HG02973 (cell line): Measurements from ENCODE around the gene PEX16.
"Not testable (repeated sequence)": the region's sequence is repeated elsewhere in the genome, so short reads cannot be mapped to it uniquely, and the experiment has no call there.

ENCODE experiments used
- ATAC-seq: cut with Tn5 transposase; IDR thresholded peaks from one replicate; pipeline ENCODE4 v1.9.1; 2021; ENCODE audit warnings: moderate library complexity; ENCODE audit not compliant: unreplicated experiment

Gene PEX16

GRCh38 chr11:45918962-45919675 is 1.4 kb upstream of the PEX16 start:
- ATAC-seq = no peak

- ATAC-seq = peak; percentile 30
These were observed 759 bp upstream of the PEX16 start for GRCh38 chr11:45918331-45918941.

DNA sequence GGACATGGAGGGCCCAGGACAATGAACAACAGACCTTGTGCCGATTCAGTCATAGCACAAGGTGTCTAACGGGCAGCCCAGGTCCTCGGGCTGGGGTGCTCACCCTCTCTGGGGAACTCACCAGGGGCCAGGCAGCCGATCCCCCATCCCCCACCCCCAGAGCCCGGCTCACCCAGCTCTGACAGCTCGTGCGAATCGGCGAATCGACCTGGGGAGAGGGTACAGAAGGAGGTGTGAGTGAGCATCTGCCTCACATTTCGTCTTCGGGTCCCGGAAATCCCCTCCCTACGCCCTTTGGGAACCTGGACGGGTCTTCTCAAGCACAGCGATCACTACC is 423 bp downstream of the PEX16 start:
- ATAC-seq = peak; percentile 4

DNA sequence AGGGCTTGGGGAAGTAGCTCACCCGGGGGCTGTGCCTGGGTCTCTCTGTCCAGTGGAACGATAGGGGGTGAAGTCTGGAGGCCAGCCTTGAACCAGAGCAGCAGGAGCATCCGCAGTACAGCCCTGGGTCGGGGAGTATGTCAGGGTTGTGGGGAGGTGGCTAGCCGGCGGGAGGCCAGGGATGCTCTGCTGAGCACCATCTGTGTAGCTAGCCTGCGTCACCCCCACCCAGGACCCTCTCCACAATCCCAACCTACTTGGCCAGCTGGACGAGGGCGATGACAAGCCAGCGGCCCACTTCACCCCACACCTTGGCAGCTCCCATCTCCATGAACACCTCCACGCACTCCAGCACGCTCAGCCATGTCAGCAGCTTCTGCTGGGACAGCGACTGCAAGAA is 2.2 kb downstream of the PEX16 start:
- no peak for ATAC-seq

DNA sequence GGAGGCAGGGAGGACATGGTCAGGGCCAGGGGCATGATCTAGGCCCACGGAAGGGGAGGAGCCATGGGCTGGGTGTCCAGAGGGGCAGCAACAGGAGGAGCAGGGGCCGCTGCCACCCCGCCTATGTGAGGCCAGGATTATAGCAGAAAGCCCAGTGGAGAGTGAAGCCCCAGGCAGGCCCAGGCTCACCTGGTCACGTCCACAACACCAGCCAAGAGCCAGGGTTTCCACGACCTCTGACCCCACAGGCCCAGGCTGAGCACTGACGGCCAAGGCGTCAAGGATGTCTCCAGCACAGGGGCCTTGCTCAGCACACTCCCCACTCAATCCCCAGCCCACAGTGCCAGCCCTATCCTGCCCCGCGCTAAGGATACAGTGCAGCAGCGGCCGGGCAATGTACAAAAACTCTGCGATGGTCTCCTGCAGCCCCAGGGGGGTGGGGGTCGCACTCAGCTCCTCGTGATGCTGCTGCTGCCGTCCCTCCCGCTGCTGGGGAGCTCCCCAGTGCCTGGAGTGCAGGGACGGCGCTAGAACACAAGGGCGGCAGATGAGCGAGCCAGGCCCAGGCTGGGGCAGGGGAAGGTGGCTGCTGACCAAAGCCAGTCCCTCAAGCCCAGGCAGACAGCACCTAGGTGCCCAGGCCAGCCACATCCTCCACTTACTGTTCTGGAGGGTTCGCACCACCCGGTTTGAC is 3.6 kb downstream of the PEX16 start:
- ATAC-seq = no peak

DNA sequence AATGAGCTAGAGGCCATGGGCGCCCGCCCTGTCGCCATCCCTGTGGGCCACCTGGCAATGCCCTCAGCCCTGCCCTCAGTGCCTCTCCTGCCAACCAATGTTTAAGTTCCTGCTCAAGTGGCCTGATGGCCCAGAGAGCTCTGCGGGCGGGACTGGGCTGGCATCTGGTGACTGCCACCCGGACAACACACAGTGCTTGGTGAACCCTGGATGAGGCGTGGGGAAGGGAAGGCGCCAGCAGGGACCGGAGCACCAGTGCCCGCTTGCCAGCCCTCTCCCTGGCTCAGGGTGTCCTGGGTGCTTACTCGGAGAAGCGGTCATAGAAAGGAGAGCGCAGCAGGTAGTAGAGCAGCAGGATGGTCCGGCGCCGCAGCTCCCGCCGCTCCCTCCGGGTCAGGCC is 4.2 kb downstream of the PEX16 start:
- ATAC-seq = no peak

- no peak for ATAC-seq
These were observed 7.1 kb downstream of the PEX16 start for GRCh38 chr11:45910623-45911022.

DNA sequence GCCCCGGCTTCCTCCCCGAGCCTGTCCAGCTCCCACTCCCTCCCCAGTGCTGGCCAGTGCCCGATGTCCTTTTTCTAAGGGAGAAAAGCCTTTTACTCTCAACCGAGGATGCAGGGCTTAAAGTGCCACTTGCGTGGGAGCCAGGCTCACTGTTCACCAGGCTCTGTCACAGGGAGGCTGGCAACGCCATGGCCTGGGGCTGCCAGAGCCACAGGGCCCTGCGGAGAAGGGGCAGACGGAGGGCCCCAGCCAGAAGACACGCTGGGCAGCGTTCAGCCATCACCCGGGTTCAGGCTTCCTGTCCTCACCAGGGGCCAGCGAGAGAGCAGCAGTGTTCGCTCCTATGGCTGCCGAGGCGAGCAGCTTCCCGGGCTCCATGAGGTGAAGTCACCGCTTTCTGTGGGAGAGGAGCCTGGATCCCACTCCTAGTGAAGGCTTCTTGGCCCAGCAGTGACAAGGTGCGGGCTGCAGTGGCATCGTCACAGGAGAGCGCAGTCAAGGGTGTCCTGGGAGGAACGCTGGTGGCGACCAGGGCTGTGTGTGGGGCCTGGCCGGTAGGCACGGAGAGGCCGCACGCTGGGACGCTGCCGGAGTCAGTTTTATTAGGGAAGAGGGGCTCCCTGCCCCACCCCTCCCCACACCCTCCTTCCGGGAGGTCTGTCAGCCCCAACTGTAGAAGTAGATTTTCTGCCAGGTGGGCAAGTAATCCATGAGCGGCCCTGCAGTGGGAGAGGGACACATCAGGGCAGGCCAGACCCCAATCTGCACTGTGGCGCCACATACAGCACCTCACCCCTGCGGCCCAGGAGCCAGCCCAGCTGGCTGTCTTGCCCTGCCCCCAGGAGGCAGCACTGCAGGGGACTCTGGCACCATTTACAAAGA is 7.8 kb downstream of the PEX16 start:
- no peak for ATAC-seq

DNA sequence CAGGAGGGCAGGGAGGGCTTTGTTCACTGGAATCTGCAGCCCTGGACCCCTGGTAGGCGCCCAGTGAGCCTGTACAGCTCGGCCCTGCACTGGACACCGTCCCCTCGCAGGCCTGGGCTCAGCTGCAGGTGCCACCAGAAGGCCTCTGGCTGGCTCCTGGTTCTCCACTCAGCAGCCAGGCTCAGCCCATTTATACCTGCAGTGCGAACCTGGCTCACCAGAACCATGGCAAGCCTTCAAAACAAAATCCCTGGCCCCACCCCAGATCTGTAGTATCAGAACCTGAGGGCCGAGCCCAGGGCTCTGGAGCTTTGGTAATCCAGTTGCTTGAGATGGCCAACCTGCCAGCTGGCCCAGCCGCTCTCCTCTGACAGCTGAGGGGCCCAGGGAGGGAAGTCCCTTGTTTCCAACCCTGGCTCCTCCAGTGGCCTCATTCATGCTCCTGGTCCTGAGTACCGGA is 9.7 kb downstream of the PEX16 start:
- ATAC-seq = no peak

DNA sequence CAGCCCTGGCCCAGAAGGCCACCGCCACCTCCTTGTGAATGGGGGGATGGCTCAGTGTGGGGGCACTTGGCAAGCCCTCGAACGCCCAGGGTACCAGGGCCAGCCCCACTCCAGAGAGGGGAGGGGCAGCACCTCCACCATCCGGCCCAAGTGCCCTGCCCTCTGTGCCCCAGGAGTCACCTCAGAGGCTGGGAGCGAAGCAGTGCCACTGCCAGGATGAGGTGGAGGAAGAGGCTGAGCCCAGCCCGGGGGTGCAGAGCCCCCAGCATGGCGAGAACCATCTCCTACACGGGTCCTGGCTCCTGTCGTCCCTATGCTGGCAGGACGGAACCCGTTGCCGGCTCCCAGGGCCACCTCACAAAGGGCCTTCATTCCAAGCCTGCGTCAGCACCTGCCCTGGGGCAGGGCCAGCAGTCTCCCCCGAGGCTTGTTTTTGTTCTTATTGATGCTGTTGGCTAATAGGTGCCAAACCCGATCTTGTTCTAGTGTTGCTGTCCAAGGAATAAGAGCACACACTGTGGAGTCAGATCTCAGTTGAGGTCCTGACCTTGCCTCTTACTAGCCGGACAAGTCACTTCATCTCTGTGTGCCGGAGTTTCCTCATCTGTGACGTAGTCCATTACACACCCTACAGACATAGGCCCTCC is 10.6 kb downstream of the PEX16 start, which contains the start of gene FREY1:
Gene FREY1 (minus strand): TSS at position 307 of the 647 bp plus-strand sequence. CDS start 26 bp downstream, at position 281.
- no peak for ATAC-seq

DNA sequence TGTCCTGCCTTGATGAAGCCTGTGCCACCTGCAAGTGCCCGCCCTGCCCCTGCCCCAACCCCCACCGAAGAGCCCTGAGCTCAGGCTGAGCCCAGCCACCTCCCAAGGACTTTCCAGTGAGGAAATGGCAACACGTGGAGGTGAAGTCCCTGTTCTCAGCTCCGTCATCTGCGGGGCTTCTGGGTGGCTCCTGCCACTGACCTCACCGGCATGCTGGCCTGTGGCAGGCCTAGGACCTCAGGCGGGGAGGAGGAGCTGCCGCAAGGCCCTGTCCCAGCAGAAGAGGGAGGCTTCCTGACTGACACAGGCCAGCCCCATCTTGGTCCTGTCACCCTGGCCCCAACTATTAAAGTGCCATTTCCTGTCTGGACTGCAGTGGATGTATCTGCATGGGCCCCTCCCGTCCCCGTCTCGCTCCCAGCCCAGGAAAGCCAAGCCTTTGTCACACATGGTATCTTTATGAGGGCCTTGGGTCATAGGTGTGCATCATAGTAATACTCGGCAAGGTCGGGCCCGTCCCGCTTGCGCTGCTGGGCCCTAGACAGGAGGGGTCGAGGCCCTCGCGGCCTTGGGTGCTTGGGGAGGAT is 11.5 kb downstream of the PEX16 start:
- no peak for ATAC-seq

DNA sequence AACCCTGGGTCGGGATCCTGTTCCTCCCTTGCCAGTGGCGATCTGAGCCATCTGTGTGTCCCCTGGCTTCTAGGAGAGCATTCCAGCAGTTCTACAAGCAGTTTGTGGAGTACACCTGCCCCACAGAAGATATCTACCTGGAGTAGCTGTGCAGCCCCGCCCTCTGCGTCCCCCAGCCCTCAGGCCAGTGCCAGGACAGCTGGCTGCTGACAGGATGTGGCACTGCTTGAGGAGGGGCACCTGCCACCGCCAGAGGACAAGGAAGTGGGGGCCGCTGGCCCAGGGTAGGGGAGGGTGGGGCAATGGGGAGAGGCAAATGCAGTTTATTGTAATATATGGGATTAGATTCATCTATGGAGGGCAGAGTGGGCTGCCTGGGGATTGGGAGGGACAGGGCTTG is 12.1 kb downstream of the PEX16 start:
- not testable (repeated sequence) for ATAC-seq

GRCh38 chr11:45905095-45905494 is 12.6 kb downstream of the PEX16 start:
- ATAC-seq = no peak

- no peak for ATAC-seq
These were observed 13.3 kb downstream of the PEX16 start for GRCh38 chr11:45904309-45904915.

DNA sequence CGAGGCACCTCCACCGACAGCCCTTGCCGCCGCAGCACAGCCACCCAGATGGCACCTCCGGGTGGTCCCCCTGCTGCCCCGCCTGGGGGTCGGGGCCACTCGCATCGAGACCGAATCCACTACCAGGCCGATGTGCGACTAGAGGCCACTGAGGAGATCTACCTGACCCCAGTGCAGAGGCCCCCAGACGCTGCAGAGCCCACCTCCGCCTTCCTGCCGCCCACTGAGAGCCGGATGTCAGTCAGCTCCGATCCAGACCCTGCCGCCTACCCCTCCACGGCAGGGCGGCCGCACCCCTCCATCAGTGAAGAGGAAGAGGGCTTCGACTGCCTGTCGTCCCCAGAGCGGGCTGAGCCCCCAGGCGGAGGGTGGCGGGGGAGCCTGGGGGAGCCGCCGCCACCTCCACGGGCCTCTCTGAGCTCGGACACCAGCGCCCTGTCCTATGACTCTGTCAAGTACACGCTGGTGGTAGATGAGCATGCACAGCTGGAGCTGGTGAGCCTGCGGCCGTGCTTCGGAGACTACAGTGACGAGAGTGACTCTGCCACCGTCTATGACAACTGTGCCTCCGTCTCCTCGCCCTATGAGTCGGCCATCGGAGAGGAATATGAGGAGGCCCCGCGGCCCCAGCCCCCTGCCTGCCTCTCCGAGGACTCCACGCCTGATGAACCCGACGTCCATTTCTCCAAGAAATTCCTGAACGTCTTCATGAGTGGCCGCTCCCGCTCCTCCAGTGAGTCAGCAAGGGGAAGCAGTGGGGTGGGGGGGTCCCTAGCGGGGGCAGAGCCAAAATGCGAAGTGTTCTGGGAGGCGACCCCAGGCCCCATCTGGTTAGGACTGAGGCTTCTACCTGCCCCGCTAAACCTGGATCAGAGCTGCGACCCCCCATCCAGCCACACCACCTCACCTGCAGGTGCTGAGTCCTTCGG is 15.0 kb downstream of the PEX16 start:
- ATAC-seq = no peak

GRCh38 chr11:45901626-45902025 is 16.1 kb downstream of the PEX16 start:
- no peak for ATAC-seq

DNA sequence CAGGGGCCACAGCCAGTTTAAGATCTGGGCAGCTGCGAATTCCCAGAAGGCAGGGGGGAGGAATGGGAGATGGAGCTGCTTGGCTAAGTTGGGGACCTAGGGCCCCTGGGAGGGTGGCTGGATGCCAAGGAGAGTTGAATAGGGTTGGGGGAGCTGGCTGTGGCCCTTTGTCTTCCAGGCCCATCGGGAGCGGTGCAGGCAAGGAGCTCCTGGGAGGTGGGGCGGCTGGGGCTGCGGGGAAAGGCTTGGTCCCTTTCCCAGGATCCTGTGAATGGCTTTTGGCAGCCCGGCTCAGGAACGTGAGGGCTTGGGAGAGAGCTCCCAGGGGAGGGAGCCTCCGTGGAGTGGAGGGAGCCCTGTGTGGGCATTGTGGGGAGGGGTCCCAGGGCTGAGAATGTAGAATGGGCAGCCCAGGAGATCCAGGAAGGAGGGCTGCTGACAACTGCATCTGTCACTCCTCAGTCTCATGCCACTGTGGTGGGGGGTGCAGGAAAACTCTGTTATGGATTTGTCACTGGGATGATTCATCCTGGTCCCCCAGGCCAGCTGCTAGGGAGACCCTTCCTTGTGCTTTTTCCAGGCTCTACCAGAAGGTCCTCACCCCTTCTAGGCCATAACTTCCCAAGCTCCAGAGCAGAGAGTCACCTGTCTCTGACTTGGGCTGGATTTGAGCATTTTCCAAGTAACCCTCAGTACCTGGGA is 16.6 kb downstream of the PEX16 start:
- no peak for ATAC-seq

GRCh38 chr11:45900175-45900800 is 17.4 kb downstream of the PEX16 start:
- not testable (repeated sequence) for ATAC-seq
